PC-3 (cell line): Measurements from ENCODE around the gene SDS. TPM values are rescaled to one million over a fixed set of nuclear protein-coding genes. Genes with fewer than 3 reads are reported as not detected.

Experiments used
- ATAC-seq: fragments of 200-7000 bp; cut with Tn5 transposase; 2 replicates; pipeline ENCODE4 v1.9.1; 2020; ENCODE audit warnings: mild to moderate bottlenecking, moderate library complexity
- BruUV-seq: library from RNA; stranded (reverse); fragments of 400-500 nt; replicated peaks from 2 replicates; lab custom pipeline; 2021; lab: Mats Ljungman, UMichigan
- CTCF ChIA-PET: fragments of 300-600 bp; sonication (Branson Sonifier 250); formaldehyde crosslinking; loops from one replicate; lab custom pipeline; 2022; ENCODE audit warnings: antibody characterized with exemption; lab: Charles Lee
- POLR2A ChIA-PET: fragments of 300-600 bp; sonication (Branson Sonifier 250); formaldehyde crosslinking; loops from one replicate; lab custom pipeline; 2022; ENCODE audit warnings: antibody characterized with exemption; ENCODE audit not compliant: unreplicated experiment; lab: Charles Lee
- DNase-seq: peaks from one replicate; pipeline ENCODE4 v3.0.0-alpha.2; 2015
- H2AFZ ChIP-seq: fragments of 300-600 bp; sonication (generic); 2 replicates; pipeline ENCODE4 v1.6.0; 2016; ENCODE audit warnings: antibody characterized with exemption, low read length
- H3F3A ChIP-seq: fragments of 300-600 bp; sonication (generic); one replicate; pipeline ENCODE4 v1.6.0; 2017; ENCODE audit warnings: antibody characterized with exemption, low read length, control low read depth, mild to moderate bottlenecking; ENCODE audit not compliant: unreplicated experiment
- H3K27ac ChIP-seq: fragments of 300-600 bp; sonication (generic); 2 replicates; pipeline ENCODE4 v1.5.1; 2016; ENCODE audit warnings: mild to moderate bottlenecking, low read length
- H3K27me3 ChIP-seq: fragments of 300-600 bp; sonication (generic); 2 replicates; pipeline ENCODE4 v1.6.1; 2016; ENCODE audit warnings: low read length, mixed read lengths
- H3K36me3 ChIP-seq: fragments of 300-600 bp; sonication (generic); 2 replicates; pipeline ENCODE4 v1.6.1; 2016; ENCODE audit warnings: low read depth, mixed run types, low read length, mixed read lengths
- H3K4me1 ChIP-seq: fragments of 300-600 bp; sonication (generic); 2 replicates; pipeline ENCODE4 v1.5.1; 2016; ENCODE audit warnings: low read length; ENCODE audit not compliant: insufficient read depth
- H3K4me2 ChIP-seq: fragments of 300-600 bp; sonication (generic); 2 replicates; pipeline ENCODE4 v1.6.0; 2016; ENCODE audit warnings: low read length
- H3K4me3 ChIP-seq: fragments of 300-600 bp; sonication (generic); 2 replicates; pipeline ENCODE4 v1.5.1; 2016; ENCODE audit warnings: mild to moderate bottlenecking, low read length, mixed read lengths
- H3K79me2 ChIP-seq: fragments of 300-600 bp; sonication (generic); 2 replicates; pipeline ENCODE4 v1.6.1; 2017; ENCODE audit warnings: low read length, mixed read lengths
- H3K9ac ChIP-seq: fragments of 300-600 bp; sonication (generic); 2 replicates; pipeline ENCODE4 v1.6.0; 2016; ENCODE audit warnings: mild to moderate bottlenecking, low read length
- H3K9me2 ChIP-seq: fragments of 300-600 bp; sonication (generic); replicated peaks from 2 replicates; pipeline ENCODE4 v1.6.1; 2016; ENCODE audit warnings: mixed run types, low read length, mixed read lengths
- H3K9me3 ChIP-seq: fragments of 300-600 bp; sonication (generic); 2 replicates; pipeline ENCODE4 v1.6.1; 2016; ENCODE audit warnings: low read length, mixed read lengths
- H4K20me1 ChIP-seq: fragments of 300-600 bp; sonication (generic); 2 replicates; pipeline ENCODE4 v1.6.1; 2016; ENCODE audit warnings: low read length, mixed read lengths
- CTCF ChIP-seq: fragments of 300-600 bp; sonication (generic); conservative IDR thresholded peaks from 2 replicates; pipeline ENCODE4 v1.5.1; 2017; ENCODE audit warnings: antibody characterized with exemption, low read depth, mild to moderate bottlenecking, low read length
- EZH2 ChIP-seq: fragments of 300-600 bp; sonication (generic); IDR thresholded peaks from one replicate; pipeline ENCODE4 v1.6.1; 2017; ENCODE audit warnings: antibody characterized with exemption, mild to moderate bottlenecking, low read length; ENCODE audit not compliant: unreplicated experiment
- EZH2phosphoT487 ChIP-seq: fragments of 300-600 bp; sonication (generic); IDR thresholded peaks from 2 replicates; pipeline ENCODE4 v1.6.1; 2018; ENCODE audit warnings: mild to moderate bottlenecking, antibody characterized with exemption, low read length, borderline replicate concordance
- intact Hi-C: fragments of 100-400 bp; cut with micrococcal nuclease; formaldehyde crosslinking; loops from 2 replicates; pipeline ENCODE4 v1.9.0; 2023
- total RNA-seq: library from RNA; depleted of rRNA; stranded (reverse); fragments of >200 nt; gene quantifications from 2 replicates; pipeline ENCODE4 v1.2.3, GENCODE V29; 2014

Gene SDS
- total RNA-seq, 1 experiment from 2014 or later: not detected

- ChIA-PET POLR2A (interaction anchor here (0.6 kb wide), 1 partner anchor 108 kb away, joined by 17 read pairs; no protein-coding TSS in a partner anchor), CTCF (no interaction called here)
- Histone ChIP-seq H3K4me2 (no peak overlapping the region), H3K27me3 (no peaks in the 10 kb centered on the region), H3K4me1 (no peaks in the 10 kb centered on the region), H3K9me3 (no peaks in the 10 kb centered on the region), H3K36me3 (no peaks in the 10 kb centered on the region), H3K27ac (no peak overlapping the region), H3K4me3 (no peak overlapping the region), H3F3A (no peaks in the 10 kb centered on the region), H2AFZ (no peak overlapping the region), H3K9ac (no peak overlapping the region), H4K20me1 (no peaks in the 10 kb centered on the region), H3K9me2 (no peaks in the 10 kb centered on the region), H3K79me2 (no peaks in the 10 kb centered on the region)
- intact Hi-C loops: no loop called here
- TF ChIP-seq CTCF (no peak), EZH2phosphoT487 (no peak), EZH2 (no peak)
- no peak for ATAC-seq
- no TSS peak for BruUV-seq
- DNase-seq: no peak
These were observed 39.4 kb upstream of the SDS start for GRCh38 chr12:113443030-113443539.

- H3K4me1 ChIP-seq: no peaks in the 10 kb centered on the region
- no peak overlapping the region for H3K9ac ChIP-seq
- CTCF ChIA-PET: no interaction called here
- ATAC-seq (no peak), DNase-seq (no peak)
- H3K36me3 ChIP-seq: no peaks in the 10 kb centered on the region
- no peaks in the 10 kb centered on the region for H3K79me2 ChIP-seq
- no peak overlapping the region for H3K27ac ChIP-seq
- H3K9me3 ChIP-seq: no peaks in the 10 kb centered on the region
- BruUV-seq: no TSS peak
- no peak overlapping the region for H2AFZ ChIP-seq
- no peak overlapping the region for H3K4me2 ChIP-seq
- no peak overlapping the region for H3K4me3 ChIP-seq
- POLR2A ChIA-PET: no interaction called here
- no peaks in the 10 kb centered on the region for H3K27me3 ChIP-seq
- intact Hi-C loops: no loop called here
- H3K9me2 ChIP-seq: no peaks in the 10 kb centered on the region
- no peak for TF ChIP-seq EZH2phosphoT487
- TF ChIP-seq EZH2: no peak
- no peak for TF ChIP-seq CTCF
- no peaks in the 10 kb centered on the region for H4K20me1 ChIP-seq
- no peaks in the 10 kb centered on the region for H3F3A ChIP-seq
These were observed 37.5 kb upstream of the SDS start for GRCh38 chr12:113440947-113441782.

GRCh38 chr12:113440336-113440735 lies 36.6 kb upstream of the SDS start:
- no peak for DNase-seq
- Histone ChIP-seq H3K9me2 (no peaks in the 10 kb centered on the region), H3K27ac (no peak overlapping the region), H4K20me1 (no peaks in the 10 kb centered on the region), H3K4me1 (no peaks in the 10 kb centered on the region), H3K36me3 (no peaks in the 10 kb centered on the region), H3K79me2 (no peaks in the 10 kb centered on the region), H3K9me3 (no peaks in the 10 kb centered on the region), H3K9ac (no peak overlapping the region), H3K4me2 (no peak overlapping the region), H2AFZ (no peak overlapping the region), H3K27me3 (no peaks in the 10 kb centered on the region), H3K4me3 (no peak overlapping the region), H3F3A (no peaks in the 10 kb centered on the region)
- POLR2A ChIA-PET: no interaction called here
- CTCF ChIA-PET: no interaction called here
- TF ChIP-seq EZH2phosphoT487 (no peak), EZH2 (no peak), CTCF (no peak)
- no TSS peak for BruUV-seq
- ATAC-seq: no peak
- intact Hi-C loops: no loop called here
